NCI-H1092 treated with DMSO at 0.1 percent for 48 hours (cell line): ENCODE measurements around the gene TMEM108.
"Not testable (repeated sequence)": the region's sequence is repeated elsewhere in the genome, so short reads cannot be mapped to it uniquely, and the experiment has no call there.

ENCODE experiments used
- DNase-seq: peaks from one replicate; lab custom pipeline; 2025; lab: John Stamatoyannopoulos, UW

Gene TMEM108

DNA sequence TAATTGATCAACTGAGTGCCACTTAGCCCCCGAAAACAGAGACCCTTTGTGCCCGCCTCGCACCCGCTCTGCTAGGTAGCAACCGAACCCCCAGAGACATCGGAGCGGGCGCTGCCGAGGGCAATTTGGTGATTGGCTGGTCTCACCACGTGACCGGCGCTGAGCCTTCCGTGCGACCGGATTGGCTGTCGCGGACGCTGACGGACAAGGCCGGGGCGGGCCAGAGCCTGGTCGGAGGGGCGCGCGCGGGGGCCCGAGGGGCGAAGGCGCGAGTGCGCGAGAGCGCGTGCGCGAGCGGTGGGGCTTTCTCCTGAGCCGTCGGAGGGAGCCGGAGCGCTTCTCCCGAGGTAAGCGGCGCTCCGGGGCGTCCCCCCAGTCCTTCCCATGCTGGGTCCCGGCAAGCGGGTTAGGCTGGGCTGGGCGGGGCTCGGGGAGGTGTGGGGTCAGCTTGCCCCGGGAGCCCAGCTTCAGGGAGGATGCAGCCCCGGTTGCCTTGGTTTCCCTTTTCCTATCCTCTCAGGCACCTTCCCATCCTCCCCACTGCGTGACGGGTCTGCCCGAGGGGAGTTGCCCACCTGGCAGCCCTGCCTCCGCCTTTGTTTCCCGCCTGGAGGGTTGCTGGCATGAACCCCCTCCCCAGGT is at the start of gene TMEM108:
Gene TMEM108, plus strand, starts transcription at position 303 of the 642 bp plus-strand sequence.
- DNase-seq: peak; percentile 94

- DNase-seq: no peak
Observed at GRCh38 chr3:132995971-132996370, 42.2 kb upstream of the TMEM108 start.

DNA sequence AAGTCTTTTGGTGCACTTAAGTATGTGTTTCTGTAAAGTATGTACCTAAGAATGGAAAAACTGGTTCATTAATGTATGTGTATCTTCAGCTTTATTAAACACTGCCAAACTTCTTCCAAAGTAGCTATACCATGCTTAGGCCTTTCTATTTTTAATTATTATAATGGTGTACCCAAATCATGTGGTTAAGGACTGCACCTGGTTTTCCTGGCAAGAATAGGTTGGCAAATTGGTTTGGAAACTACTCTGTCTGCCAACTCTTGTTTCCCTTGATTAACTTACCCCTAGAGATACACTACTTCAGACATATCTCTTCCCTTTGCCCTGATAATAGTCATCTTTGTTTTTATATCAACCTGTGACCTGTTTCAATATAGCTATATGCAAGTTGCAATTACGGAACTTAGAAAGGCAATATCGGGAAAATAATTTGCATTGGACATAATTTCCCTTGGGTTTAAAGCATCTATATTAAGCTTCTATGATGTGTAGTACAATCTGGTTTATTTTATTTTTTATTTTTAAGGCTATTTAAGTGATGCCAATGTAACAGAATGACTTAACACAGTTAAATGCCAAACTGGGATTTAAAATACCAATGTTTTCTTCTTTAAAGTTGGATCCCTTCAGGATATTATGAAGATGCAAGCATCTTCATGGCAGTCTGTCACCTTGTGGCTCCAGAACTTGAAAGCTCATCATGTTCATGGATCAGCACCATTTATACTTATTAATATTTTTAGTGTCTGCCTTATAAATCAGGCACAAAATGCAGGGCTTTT is 40.6 kb upstream of the TMEM108 start:
- no peak for DNase-seq

- not testable (repeated sequence) for DNase-seq
Observed at GRCh38 chr3:133005032-133005431, 33.2 kb upstream of the TMEM108 start.

DNA sequence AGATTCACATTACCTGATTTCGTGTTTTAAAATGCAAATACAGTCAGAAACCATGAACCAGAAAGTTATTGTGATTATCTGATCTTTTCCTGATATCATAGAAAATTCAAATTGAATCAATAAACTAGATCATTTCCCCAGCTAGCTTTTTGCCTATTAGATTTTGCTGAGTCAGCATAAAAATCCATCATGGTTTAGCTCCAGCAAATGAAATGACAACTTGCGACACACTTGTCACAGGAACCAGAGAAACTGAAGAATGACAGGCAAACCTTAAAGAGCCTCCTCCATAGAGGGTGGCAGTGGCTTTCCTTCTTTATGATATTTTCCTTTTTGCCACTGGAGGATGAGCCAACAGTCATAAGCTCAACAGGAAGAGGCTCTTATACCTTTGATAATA is 30.6 kb upstream of the TMEM108 start:
- no peak for DNase-seq

GRCh38 chr3:133014325-133014724 is 23.9 kb upstream of the TMEM108 start:
- DNase-seq: no peak

DNA sequence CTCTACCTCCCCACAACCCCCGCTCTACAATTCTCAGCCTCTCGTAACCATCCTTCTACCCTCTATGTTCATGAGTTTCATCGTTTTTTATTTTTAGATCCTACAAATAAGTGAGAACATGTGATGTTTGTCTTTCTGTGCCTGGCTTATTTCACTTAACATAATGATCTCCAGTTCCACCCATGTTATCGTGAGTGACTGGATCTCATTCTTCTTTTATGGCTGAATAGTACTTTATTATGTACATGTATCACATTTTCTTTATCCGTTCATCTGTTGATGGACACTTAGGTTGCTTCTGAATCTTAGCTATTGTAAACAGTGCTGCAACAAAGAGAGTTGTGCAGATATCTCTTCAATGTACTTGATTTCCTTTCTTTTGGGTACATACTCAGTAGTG is 22.6 kb upstream of the TMEM108 start:
- DNase-seq: not testable (repeated sequence)

GRCh38 chr3:133016838-133017309 is 21.3 kb upstream of the TMEM108 start:
- no peak for DNase-seq

GRCh38 chr3:133018921-133019320 is 19.3 kb upstream of the TMEM108 start:
- no peak for DNase-seq

GRCh38 chr3:133021206-133021605 is 17.0 kb upstream of the TMEM108 start:
- no peak for DNase-seq

- no peak for DNase-seq
Observed at GRCh38 chr3:133023362-133023761, 14.8 kb upstream of the TMEM108 start.

DNA sequence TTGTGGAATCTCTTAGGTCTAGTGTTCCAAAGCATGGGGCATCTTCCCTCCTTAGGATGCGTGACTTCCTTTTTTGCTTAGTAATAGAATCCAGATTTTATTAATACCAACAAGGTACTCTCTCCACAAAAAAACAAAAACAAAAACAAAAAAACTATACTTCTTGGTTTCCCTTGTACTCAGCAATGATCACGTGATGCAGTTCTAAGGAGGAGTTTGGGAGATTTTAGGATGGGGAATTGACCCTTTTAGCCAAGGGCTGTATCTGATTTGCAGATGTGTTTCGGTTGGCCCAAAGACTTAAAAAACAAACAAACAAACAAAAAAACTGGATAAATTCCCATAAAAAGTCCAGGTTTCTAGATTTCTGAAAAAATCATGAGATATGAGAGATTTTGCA is 12.6 kb upstream of the TMEM108 start:
- no peak for DNase-seq

- DNase-seq: no peak
Observed at GRCh38 chr3:133032301-133032700, 5.9 kb upstream of the TMEM108 start.

DNA sequence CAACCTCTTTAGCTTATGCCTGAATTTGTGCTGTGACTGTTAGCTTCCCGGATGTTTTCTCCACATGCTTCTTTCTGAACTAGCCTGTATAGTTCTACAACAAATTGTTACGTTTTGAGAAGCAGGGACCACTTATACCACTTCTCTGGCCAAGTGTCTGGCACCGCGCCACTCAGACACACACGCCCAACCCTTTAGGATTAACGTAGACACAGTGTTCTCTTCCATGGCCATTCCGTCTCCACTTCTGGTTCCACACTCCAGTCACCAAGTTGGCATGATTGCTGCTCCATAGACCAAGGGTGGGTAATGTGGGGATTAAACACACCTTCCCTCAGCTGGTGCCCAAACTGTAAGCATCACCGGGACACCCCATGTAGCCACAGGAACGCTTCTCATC is 755 bp upstream of the TMEM108 start:
- DNase-seq: no peak

GRCh38 chr3:133038731-133039375 is 662 bp downstream of the TMEM108 start:
- DNase-seq: peak; percentile 56

GRCh38 chr3:133040696-133041523 is 2.7 kb downstream of the TMEM108 start:
- DNase-seq: peak; percentile 81

DNA sequence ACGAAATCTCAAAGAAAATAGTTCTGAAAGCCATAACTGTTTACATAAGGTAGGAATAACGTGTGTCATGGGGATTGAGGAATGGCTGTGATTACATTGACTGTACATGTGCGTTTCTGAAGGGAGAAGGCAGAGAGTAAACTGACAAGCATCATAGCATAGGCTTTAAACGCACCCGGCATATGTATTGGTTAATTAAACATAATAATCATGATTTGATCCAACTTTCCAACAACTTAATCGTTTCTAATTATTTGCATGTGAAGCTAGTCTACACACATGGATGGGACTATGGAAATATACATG is 3.3 kb downstream of the TMEM108 start:
- DNase-seq: no peak

- DNase-seq: no peak
Observed at GRCh38 chr3:133042778-133043177, 4.6 kb downstream of the TMEM108 start.

DNA sequence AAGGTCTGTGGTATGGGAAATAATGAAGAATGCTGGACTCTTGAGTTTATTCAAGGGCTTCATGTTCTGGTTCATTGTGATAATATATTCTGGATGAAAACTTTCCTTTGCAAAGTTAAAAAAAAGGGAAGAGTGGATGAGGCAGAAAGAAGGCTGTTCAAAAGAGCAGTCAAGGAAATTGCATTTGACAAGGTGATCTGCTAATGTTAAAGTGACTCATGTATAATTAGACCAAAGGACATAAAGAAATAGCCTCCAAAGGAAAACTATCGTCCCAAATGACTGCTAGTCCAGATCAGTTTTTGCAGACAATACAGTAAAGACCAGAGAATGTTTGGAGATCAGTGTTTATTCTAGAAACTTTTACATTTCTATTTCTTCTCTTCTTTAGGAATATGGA is 9.8 kb downstream of the TMEM108 start:
- no peak for DNase-seq

DNA sequence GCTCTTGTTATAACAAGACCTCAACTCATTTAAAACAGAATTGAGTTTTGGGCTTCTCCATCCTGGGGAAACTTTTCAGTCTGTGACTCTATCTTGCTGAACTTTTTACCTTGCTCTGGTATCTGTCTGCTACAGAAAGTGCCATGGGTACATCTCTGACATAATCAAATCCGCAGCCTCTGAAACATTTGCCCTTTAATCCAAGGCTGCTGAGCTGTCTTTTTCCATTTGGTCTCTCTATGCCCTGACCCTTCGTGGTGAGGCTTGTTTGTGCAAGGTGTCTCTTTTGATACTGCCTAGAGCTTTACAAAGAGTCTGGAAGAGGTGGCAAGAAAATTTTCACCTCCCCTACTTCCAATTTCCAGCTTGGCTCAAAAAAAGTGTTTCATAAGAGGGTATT is 11.3 kb downstream of the TMEM108 start:
- no peak for DNase-seq

DNA sequence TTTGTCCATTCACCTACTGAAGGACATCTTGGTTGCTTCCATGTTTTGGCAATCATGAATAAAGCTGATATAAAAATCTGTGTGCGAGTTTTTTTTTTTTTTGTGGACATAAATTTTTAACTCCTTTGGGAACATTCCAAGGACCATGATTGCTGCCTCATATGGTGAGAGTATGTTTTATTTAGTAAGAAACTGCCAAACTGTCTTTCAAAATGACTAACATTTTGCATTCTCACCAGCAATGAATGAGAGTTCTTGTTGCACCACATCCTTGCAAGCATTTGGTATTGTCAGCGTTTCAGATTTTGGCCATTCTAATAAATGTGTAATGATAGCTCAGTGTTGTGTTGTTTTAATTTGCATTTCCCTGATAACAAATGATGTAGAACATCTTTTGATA is 12.7 kb downstream of the TMEM108 start:
- no peak for DNase-seq

DNA sequence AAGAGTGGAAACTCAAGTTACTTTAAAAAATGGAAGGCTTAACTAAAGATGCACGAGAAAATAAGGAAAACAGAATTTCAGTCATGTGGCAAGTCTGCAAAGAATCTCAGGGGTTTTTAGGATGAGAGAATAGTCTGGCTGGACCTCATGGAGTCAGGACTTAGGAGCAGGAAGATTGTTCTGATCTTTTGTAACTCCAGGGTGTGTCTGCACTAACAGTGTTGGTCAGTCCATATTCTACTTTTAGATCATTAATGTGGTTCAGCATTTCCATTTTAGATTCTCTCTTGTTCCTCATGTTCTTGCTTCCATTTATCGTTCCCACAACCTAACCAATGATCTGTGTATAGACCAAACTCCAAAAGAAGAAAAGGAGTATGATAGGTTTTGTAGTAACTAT is 15.3 kb downstream of the TMEM108 start:
- no peak for DNase-seq
